Measurements from ENCODE around the gene RAB6D.
"Not testable (repeated sequence)": the region's sequence is repeated elsewhere in the genome, so short reads cannot be mapped to it uniquely, and the experiment has no call there.

The RAB6D gene

GRCh38 chr2:131363703-131364186 is at the start of gene RAB6D:
Gene RAB6D (minus strand): TSS chr2:131364168. CDS start chr2:131363720, 448 bp downstream.
- DNase-seq: not testable (repeated sequence)

GRCh38 chr2:131413148-131413747 is 49.3 kb upstream of the RAB6D start:
- DNase-seq: peak; percentile 26

- DNase-seq: no peak
These were observed 46.2 kb upstream of the RAB6D start for GRCh38 chr2:131410173-131410572.

GRCh38 chr2:131408778-131409177 is 44.8 kb upstream of the RAB6D start:
- no peak for DNase-seq

GRCh38 chr2:131408207-131408606 is 44.2 kb upstream of the RAB6D start:
- no peak for DNase-seq

DNA sequence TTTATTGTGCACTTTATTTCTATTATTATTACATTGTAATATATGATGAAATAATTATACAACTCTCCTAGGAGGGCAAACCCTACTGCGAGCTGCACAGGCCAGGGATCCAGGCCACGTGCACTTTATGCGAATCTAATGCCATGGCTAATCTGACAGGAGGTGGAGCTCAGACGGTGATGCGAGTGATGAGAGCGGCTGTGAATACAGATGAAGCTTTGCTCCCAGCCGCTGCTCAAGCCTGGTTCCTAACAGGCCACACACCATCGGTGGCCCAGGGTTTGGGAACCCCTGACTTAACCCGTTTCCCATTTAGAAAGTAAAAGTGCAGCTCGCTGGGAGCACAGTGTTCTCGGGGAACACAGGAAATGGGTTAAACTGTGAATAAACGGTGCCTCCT is 40.8 kb upstream of the RAB6D start:
- no peak for DNase-seq

DNA sequence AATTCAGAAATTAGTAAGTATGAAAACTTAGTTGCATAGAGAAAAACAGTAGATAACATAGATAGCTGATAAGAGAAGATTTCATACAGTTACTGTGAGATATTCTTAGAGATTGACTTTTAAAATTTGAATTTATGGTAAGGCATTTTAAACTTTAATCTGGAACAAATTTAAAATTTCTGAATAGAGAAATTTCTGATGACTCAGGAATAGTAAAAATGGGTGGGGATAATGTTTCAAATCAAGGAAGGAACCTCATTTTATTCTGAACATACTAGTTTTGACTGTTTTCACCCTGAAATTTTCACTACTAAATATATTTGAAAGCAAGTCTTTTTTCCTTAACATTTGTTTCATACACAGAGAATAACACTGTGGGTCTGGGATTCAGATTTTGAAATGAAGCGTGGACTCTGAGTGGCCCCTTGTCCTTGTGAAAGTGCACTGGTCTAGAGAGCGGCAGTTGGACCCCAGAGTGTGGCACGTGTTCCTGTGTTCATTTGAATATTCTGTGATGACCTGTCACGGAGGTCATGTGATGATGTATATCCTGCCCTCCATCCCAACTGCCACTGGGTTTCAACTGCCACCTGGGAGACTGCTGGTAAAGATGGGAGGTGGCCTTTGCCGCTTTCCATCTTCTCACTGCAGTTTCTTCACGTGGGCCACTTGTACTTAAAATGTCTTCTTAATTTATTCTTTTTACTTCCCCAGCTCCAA is 38.5 kb upstream of the RAB6D start:
- no peak for DNase-seq

GRCh38 chr2:131400849-131401248 is 36.9 kb upstream of the RAB6D start:
- DNase-seq: no peak

- not testable (repeated sequence) for DNase-seq
These were observed 36.5 kb upstream of the RAB6D start for GRCh38 chr2:131400441-131400840.

DNA sequence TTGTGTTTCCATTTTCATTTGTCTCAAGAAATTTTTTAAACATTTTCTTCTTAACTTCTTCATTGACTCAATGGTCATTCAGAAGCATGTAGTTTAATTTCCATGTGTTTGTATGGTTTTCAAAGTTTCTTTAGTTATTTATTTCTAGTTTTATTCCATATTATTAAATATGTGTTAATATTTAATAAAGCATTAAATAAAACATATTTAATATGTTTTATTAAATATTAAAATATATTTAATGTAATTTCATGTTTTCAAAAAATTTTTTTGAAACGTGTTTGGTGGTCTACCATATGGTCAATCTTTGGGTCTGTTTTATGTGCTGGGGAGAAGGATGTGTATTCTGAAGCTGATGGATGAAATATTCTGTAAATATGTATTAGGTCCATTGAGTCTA is 32.2 kb upstream of the RAB6D start:
- not testable (repeated sequence) for DNase-seq

DNA sequence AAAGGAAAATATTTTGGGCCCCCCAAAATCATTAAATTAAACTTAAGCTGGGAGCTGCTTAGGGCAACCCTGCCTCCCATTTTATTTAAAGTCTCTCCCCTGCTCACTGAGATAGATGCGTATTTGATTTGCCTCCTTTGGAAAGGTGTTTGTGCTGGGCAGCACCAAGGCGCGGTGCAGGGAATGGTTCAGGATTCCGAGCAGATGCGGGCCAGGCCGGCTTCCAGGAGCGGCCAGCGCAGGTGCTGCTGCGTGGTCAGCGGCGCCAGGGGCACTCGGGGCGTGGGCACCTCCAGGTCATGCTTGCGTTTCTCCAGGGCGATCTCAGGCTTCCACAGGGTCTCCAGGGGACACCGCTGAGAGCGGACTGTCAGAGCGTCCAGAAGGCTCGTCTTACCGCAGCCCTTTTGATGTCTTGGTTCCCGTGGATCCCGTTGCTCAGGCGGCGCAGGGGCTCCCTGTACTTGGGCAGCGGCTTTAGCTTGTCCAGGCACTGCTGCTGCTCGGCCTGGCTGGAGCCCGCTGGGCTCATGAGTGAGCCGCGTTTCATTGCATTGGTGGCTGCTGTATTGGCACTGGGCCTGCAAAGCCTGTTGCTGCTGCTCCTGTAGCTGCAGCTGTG is 31.2 kb upstream of the RAB6D start:
- DNase-seq: not testable (repeated sequence)

DNA sequence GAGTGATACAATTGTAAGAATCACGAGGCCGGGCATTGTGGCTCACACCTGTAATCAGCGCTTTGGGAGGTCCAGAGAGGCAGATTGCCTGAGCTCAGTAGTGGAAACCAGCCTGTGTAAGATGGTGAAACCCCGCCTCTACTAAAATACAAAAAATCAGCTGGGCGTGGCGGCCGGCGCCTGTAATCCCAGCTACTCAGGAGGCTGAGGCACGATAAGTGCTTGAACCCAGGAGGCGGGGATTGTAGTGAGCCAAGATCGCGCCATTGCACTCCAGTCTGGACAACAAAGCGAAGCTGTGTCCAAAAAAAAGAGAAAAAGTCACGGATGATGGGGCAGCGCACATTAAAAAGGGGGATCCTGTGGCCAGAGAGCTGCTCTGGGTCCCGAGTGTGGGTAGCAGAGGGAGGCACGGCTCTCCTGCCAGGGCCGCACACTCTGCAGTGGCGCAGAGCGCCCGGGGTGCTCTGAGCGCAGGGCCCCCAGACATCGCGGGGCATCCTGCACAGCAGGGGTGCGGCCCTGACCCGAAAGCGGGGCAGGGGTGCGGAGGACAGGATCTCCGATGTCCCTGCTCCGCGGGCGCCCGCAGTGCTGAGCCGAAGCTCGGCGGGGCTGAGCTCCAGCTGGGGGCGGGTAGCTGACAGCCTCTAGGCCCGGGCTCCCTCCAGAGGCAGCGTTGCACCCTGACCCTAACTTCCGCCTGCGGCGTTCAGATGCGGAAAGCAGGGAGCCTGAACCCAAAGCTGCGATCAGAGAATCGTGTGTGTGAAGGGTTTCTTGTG is 30.4 kb upstream of the RAB6D start:
- no peak for DNase-seq

DNA sequence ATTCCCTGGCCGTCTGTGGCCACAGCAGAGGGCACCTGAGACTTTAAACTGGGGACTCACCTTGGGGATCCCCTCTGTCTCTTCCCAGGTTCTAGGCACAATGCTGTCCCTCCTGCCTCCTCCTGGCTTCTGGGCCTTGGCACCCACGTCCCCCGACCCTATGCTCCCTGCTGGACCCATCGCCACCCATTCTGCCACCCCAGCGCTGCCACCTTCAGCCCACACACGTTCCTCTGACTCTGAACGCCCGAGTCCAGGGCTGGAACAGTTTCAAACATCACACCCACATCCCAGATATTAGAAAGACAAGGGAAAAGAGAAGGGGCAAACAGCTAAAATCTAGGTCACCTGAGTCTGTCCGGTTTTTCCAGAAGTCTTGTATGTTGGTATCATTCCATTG is 28.0 kb upstream of the RAB6D start:
- not testable (repeated sequence) for DNase-seq

- not testable (repeated sequence) for DNase-seq
These were observed 27.5 kb upstream of the RAB6D start for GRCh38 chr2:131391471-131391870.

DNA sequence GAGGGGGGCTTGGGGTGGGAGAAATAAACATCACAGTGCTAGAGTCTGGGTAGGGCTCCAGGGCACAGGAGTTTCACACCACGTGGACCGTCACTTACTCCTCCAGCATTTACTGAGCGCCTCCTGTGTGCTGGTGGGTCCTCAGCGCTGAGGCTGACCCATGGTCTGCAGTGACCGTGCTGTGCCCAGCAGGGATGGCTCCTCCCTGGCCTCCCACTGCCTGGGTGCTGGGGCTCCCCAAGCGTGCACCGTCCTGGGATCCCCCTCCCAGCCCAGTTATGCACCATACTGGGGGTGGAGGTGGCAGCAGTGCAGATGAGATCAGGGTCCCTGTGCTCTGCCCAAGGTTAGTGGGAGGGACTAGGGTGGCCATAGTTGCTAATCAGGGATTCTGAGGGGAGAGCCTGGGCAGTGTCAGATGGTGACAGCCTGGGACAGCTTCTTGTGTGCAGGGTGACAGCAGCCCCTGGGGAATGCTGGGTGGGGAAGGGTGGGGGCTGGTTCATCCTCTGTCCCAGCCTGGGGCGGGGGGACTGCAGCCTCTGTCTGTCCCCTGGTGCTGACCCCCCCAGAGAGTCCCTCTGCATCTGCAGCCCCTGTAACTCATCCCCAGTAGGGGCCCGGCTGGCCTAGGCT is 26.6 kb upstream of the RAB6D start:
- DNase-seq: not testable (repeated sequence)

GRCh38 chr2:131389657-131390056 is 25.7 kb upstream of the RAB6D start:
- DNase-seq: no peak

DNA sequence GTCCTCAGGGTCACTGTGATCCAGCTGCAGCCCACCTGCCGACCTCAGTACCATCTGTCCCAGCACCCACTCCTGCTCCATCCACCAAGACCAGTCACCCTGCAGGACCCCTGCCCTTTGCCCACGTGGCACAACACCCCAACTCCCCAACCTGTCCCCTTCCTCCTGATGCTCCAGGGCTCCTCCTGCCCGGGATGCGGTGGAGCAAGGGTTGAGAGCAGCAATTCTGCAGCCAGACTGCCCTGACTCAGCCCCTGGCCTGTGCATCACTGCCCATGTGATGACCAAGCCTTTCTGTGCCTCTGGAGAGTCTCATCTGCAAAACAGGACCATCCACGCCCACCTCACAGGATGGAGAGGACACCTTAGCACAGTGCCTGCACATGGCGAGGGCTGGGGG is 24.9 kb upstream of the RAB6D start:
- DNase-seq: not testable (repeated sequence)

DNA sequence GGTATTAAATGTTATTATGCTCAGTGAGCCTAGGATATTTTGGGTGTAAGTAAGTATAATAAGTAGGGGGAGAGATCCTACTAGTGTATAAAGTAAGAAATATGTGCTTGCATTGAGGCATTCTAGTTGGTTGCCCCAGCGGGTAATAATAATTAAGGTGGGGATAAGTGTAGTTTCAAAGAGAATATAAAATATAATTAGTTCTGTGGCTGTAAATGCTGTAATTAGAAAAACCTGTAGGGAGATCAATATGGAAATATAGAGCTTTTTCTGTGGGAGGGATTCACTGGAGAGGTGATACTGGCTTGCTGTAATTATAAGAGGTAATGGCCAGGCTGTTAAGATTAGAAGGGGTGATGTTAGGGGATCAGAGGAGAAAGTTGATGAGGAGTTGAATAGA is 9.1 kb upstream of the RAB6D start:
- DNase-seq: not testable (repeated sequence)

- DNase-seq: no peak
These were observed 6.0 kb upstream of the RAB6D start for GRCh38 chr2:131369954-131370353.

DNA sequence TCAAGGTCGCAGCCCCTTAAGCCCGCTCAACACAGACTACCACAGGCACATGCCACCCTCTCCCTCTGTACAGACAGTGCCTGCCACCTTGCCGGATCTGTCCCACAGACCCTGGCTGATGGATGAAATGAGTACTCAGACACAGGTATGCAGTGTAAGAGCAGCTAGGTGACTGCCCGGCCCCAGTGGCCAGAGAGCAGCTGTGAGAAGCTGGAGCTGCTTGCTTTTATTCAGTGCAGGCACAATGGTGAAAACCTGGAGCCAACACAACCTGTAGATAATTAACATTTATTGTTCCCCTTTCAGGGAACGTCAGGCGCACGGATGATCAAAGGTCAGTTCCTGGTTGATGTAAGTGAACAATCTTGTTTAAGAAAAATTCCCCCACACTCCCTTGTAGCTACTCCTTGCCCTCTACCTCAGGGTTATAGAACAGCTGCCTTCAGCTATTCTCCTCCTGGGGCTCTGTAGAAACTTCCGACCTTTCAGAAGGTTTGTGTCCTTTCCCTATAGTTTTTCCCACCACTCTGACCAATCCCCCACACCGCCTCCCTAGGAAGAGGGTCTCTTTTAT is 4.6 kb upstream of the RAB6D start:
- not testable (repeated sequence) for DNase-seq

- DNase-seq: no peak
These were observed 3.4 kb upstream of the RAB6D start for GRCh38 chr2:131367352-131367751.

DNA sequence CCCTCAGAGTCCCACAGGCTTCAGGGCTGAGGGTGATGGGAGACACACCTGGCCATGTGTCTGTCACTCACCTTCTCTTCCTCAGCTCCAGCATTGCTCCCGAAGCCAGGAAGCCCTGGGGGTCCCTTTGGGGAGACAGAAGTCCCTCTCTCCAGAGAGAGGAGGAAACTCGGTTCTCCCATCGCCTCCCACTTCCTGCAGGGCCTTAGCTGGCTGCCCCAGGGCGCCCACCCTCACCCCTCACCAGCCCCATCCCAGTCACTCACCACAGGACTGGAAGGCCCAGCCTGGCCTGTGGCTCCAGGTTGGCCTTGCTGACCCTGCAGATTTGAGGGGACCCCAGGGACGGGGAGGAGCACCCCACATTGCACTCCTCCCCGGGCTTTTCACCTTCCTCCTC is 2.7 kb upstream of the RAB6D start:
- DNase-seq: no peak
